IPS-18a (cell line): ENCODE data around the gene KCNH1.
"Not testable (repeated sequence)": the region's sequence is repeated elsewhere in the genome, so short reads cannot be mapped to it uniquely, and the experiment has no call there.

ENCODE experiments used
- H3K27ac ChIP-seq: one replicate; pipeline ENCODE4 v1.5.1; 2013; ENCODE audit warnings: low read length
- H3K27me3 ChIP-seq: one replicate; pipeline ENCODE4 v1.6.1; 2013; ENCODE audit warnings: mild to moderate bottlenecking, low read length; ENCODE audit not compliant: control insufficient read depth, insufficient read depth
- H3K36me3 ChIP-seq: one replicate; pipeline ENCODE4 v1.6.1; 2013; ENCODE audit warnings: low read depth, low read length; ENCODE audit not compliant: control insufficient read depth
- H3K4me1 ChIP-seq: one replicate; pipeline ENCODE4 v1.6.1; 2013; ENCODE audit warnings: low read depth, low read length; ENCODE audit not compliant: control insufficient read depth
- H3K4me3 ChIP-seq: one replicate; pipeline ENCODE4 v1.5.1; 2013; ENCODE audit warnings: low read length
- H3K9ac ChIP-seq: one replicate; pipeline ENCODE4 v1.6.1; 2013; ENCODE audit warnings: mild to moderate bottlenecking, low read length, moderate library complexity
- H3K9me3 ChIP-seq: one replicate; pipeline ENCODE4 v1.6.1; 2013; ENCODE audit warnings: low read depth, low read length; ENCODE audit not compliant: control insufficient read depth

The KCNH1 gene

GRCh38 chr1:211033921-211034525, 99.9 kb downstream of the KCNH1 start:
- H3K9ac ChIP-seq = no peak overlapping the region
- H3K27me3 ChIP-seq = no peaks in the 10 kb centered on the region
- no peaks in the 10 kb centered on the region for H3K4me1 ChIP-seq
- H3K9me3 ChIP-seq = no peaks in the 10 kb centered on the region
- no peak overlapping the region for H3K27ac ChIP-seq
- no peaks in the 10 kb centered on the region for H3K36me3 ChIP-seq
- no peak overlapping the region for H3K4me3 ChIP-seq

DNA sequence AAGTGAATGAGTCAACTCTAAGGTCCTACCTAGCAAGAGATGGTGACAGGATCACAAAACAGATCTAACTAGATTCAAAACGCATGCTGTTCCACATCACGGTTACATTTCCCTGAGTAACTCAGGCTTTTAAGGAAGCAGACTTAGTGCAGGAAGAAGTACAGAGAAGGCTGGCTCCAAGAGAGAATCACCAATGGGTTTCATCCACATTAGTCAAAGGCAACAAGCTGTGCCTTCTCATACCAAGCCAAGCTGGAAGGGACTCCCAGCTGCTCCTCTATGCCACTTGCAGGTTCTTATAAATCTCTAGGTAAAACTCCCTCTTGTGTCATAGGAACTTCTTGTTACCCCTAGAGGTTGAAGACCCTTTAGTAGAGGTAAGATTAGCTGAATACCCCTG, 109.0 kb downstream of the KCNH1 start:
- H3K9me3 ChIP-seq = no peaks in the 10 kb centered on the region
- no peak overlapping the region for H3K27ac ChIP-seq
- H3K4me1 ChIP-seq = no peaks in the 10 kb centered on the region
- H3K9ac ChIP-seq = no peak overlapping the region
- H3K36me3 ChIP-seq = no peaks in the 10 kb centered on the region
- no peak overlapping the region for H3K4me3 ChIP-seq
- H3K27me3 ChIP-seq = no peaks in the 10 kb centered on the region

DNA sequence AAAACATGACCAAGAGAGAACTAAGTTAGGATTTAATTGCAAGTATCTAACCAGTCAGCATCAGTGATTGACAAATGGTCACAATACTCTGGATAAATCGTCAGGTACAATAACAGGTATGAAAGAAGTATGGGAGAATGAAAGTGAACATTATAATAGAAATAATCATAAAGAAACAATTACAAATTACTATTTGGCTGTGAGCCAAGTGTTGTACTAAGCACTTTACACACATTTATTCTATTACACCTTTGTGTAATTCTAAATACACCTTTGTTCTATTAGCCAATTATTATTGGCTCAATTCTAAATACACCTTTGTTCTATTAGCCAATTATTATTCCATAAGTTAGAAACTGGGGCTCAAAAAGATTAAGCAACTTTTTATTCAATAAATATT, 114.7 kb downstream of the KCNH1 start:
- H3K9ac ChIP-seq = no peak overlapping the region
- H3K4me3 ChIP-seq = no peak overlapping the region
- no peak overlapping the region for H3K27ac ChIP-seq
- H3K36me3 ChIP-seq = no peaks in the 10 kb centered on the region
- no peaks in the 10 kb centered on the region for H3K4me1 ChIP-seq
- no peaks in the 10 kb centered on the region for H3K27me3 ChIP-seq
- no peaks in the 10 kb centered on the region for H3K9me3 ChIP-seq

DNA sequence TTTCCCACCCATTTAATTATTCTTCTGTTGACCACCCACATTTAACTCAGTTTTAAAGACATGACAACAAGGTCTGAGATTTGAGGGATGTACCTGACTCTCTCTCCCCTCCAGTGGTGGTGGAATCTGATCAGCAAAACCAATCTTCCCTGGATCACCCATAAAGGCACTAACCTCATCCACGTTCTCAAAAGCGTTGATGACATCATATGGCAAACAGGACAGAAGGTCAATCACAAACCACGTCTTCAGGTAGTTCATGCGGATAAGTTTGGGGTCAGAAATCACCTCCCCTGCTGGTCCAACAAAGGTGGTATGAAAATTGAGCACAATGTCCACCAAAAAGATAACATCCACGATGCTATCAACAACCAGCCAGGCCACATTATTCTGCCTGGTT, 115.3 kb downstream of the KCNH1 start:
- Histone ChIP-seq H3K27ac (no peak overlapping the region), H3K9me3 (no peaks in the 10 kb centered on the region), H3K4me3 (no peak overlapping the region), H3K4me1 (no peaks in the 10 kb centered on the region), H3K27me3 (no peaks in the 10 kb centered on the region), H3K9ac (no peak overlapping the region), H3K36me3 (no peaks in the 10 kb centered on the region)

DNA sequence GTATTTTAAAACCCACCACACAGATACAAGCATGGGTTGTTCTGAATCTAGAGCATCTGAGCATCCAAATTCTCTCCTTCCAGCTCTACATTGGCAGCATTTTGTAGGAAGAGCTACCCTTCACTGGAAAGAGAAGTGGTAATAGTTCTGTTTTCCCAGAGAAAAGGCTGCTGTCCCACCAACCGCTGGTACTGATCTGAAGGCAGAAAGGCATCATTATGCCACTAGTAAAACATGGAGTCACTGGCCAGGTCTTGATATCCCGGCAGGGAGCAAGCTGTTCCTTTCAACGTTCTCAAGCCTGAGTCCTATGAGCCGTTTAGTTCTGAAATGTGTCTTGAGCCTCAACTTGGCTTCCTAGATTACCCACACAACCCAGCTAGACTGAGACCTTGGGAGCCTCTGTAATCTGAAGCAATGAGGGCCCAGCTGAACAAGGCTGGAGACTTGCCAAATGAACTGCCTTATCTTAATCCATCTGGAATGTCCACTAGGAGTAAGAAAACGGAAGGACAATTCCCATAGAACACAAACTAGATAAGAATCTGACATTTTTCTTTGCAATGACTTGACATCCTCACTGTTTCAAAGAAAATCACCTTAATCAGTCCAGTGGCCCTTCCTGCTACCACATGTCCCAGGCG, 116.8 kb downstream of the KCNH1 start:
- Histone ChIP-seq H3K4me3 (no peak overlapping the region), H3K9me3 (no peaks in the 10 kb centered on the region), H3K27ac (no peak overlapping the region), H3K9ac (no peak overlapping the region), H3K27me3 (no peaks in the 10 kb centered on the region), H3K36me3 (no peaks in the 10 kb centered on the region), H3K4me1 (no peaks in the 10 kb centered on the region)

DNA sequence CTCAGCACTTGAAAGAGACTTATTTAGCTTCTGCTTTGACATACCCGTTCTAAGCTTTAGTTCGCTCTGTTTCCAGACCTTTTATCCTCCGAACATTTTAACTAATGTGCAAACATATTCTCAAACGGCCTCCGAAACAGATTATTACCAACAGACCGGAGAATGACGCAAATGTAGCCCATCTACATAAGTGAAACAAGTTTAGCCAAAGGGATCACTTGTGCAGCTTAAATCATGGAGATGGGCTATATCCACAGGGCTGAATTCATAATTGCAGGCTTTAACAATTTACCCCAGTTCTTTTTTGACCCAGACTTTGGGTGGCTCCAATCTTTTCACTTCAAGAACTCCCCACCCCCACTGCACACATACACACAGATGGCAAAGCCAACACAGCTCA, 119.7 kb downstream of the KCNH1 start:
- Histone ChIP-seq H3K27ac (no peak overlapping the region), H3K9ac (no peak overlapping the region), H3K4me1 (no peaks in the 10 kb centered on the region), H3K27me3 (no peaks in the 10 kb centered on the region), H3K4me3 (no peak overlapping the region), H3K36me3 (no peaks in the 10 kb centered on the region), H3K9me3 (no peaks in the 10 kb centered on the region)

- Histone ChIP-seq H3K4me3 (no peak overlapping the region), H3K9me3 (no peaks in the 10 kb centered on the region), H3K27ac (no peak overlapping the region), H3K27me3 (no peaks in the 10 kb centered on the region), H3K36me3 (no peaks in the 10 kb centered on the region), H3K4me1 (no peaks in the 10 kb centered on the region), H3K9ac (no peak overlapping the region)
These were observed 120.4 kb downstream of the KCNH1 start for GRCh38 chr1:211013346-211014240.

- not testable (repeated sequence) for H3K27ac ChIP-seq, H3K36me3 ChIP-seq, H3K9ac ChIP-seq, H3K9me3 ChIP-seq, H3K4me1 ChIP-seq, H3K27me3 ChIP-seq, H3K4me3 ChIP-seq
These were observed 122.8 kb downstream of the KCNH1 start for GRCh38 chr1:211011128-211011527.

- Histone ChIP-seq H3K9me3 (no peaks in the 10 kb centered on the region), H3K9ac (no peak overlapping the region), H3K27ac (no peak overlapping the region), H3K4me1 (no peaks in the 10 kb centered on the region), H3K4me3 (no peak overlapping the region), H3K36me3 (no peaks in the 10 kb centered on the region), H3K27me3 (no peaks in the 10 kb centered on the region)
These were observed 124.0 kb downstream of the KCNH1 start for GRCh38 chr1:211009944-211010343.

DNA sequence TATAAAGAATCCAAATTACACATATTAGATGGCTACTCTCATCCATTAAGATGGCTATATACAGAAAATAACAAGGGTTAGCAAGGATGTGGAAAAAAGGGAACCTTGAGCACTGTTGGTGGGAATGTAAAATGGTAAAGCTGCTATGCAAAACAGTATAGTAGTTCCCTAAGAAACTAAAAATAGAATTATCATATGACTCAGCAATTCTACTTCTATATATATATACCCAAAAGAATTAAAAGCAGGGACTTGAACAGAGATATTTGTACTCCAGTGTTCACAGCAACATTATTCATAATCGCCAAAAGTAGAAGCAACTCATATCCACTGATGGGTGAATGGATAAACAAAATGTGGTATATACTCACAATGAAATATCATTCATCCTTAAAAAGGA, 126.1 kb downstream of the KCNH1 start:
- no peak overlapping the region for H3K27ac ChIP-seq
- H3K9me3 ChIP-seq = no peaks in the 10 kb centered on the region
- H3K36me3 ChIP-seq = no peaks in the 10 kb centered on the region
- H3K27me3 ChIP-seq = no peaks in the 10 kb centered on the region
- no peak overlapping the region for H3K4me3 ChIP-seq
- H3K4me1 ChIP-seq = no peaks in the 10 kb centered on the region
- no peak overlapping the region for H3K9ac ChIP-seq

- not testable (repeated sequence) for H3K36me3 ChIP-seq, H3K4me3 ChIP-seq
These were observed 138.0 kb downstream of the KCNH1 start for GRCh38 chr1:210995931-210996330.

More at GRCh38 chr1:210995931-210996330, 138.0 kb downstream of the KCNH1 start:
- not testable (repeated sequence) for H3K9ac ChIP-seq, H3K9me3 ChIP-seq, H3K4me1 ChIP-seq, H3K27me3 ChIP-seq, H3K27ac ChIP-seq
